SKM-1 treated with dmso at 0.1 percent for 144 hours (cell line): Measurements from ENCODE around the gene F2RL2.

Experiments used
- DNase-seq: peaks from one replicate; lab custom pipeline; 2025; ENCODE audit not compliant: unreplicated experiment; lab: John Stamatoyannopoulos, UW

F2RL2 gene

GRCh38 chr5:76585783-76586217 is 37.4 kb downstream of the F2RL2 start:
- DNase-seq, result no peak

GRCh38 chr5:76583163-76584047 is 39.8 kb downstream of the F2RL2 start:
- DNase-seq, result no peak

- peak; percentile 60 for DNase-seq
These were observed 40.7 kb downstream of the F2RL2 start for GRCh38 chr5:76582230-76583162.

GRCh38 chr5:76580981-76581380 is 42.2 kb downstream of the F2RL2 start:
- DNase-seq, result no peak

GRCh38 chr5:76579166-76579937 is 43.9 kb downstream of the F2RL2 start:
- DNase-seq, result no peak

- DNase-seq, result no peak
These were observed 46.2 kb downstream of the F2RL2 start for GRCh38 chr5:76576996-76577395.

- no peak for DNase-seq
These were observed 46.8 kb downstream of the F2RL2 start for GRCh38 chr5:76576450-76576849.

- DNase-seq, result no peak
These were observed 51.6 kb downstream of the F2RL2 start for GRCh38 chr5:76571559-76571958.

- DNase-seq, result no peak
These were observed 53.0 kb downstream of the F2RL2 start for GRCh38 chr5:76570153-76570552.
